Left renal cortex interstitium (tissue), 4 donors: Measurements from ENCODE around the gene XIAP. TPM values are rescaled to one million over a fixed set of nuclear protein-coding genes. Genes with fewer than 3 reads are reported as not detected.
"Not testable (repeated sequence)": the region's sequence is repeated elsewhere in the genome, so short reads cannot be mapped to it uniquely, and the experiment has no call there.

ENCODE experiments used
- DNase-seq, 4 donors: peaks; one replicate each; pipeline ENCODE4 v3.0.0-alpha.2; 2013; ENCODE audit warnings: low read depth in 4 of 4, low spot score in 2 of 4, missing footprints in 1 of 4
- polyA plus RNA-seq, 4 donors: library from polyadenylated mRNA; unstranded; fragments of 120-200 nt; gene quantifications; one replicate each; pipeline ENCODE4 v1.2.1, GENCODE V29; 2013; ENCODE audit not compliant: insufficient read length in 4 of 4

XIAP gene
- 10 to 100 TPM; 38.3 to 48.7 (median 40.2) TPM for polyA plus RNA-seq

GRCh38 chrX:123859846-123860838, at the start of gene XIAP:
Gene XIAP (plus strand): TSS chrX:123860053. CDS start chrX:123885663, 25,610 bp downstream.
- peak in 2 of 4 donors; percentile 46 to 56 for DNase-seq

GRCh38 chrX:123814343-123814742, 45.5 kb upstream of the XIAP start:
- DNase-seq: no peak

GRCh38 chrX:123814934-123815394, 44.9 kb upstream of the XIAP start:
- DNase-seq: not testable (repeated sequence)

- no peak for DNase-seq
Measured at GRCh38 chrX:123817288-123817894, 42.5 kb upstream of the XIAP start.

GRCh38 chrX:123818243-123818642, 41.6 kb upstream of the XIAP start:
- DNase-seq: no peak

- DNase-seq: no peak
Measured at GRCh38 chrX:123822965-123823364, 36.9 kb upstream of the XIAP start.

- DNase-seq: peak in 2 of 4 donors; percentile 19 to 21
Measured at GRCh38 chrX:123830309-123830708, 29.5 kb upstream of the XIAP start.

GRCh38 chrX:123833387-123833786, 26.5 kb upstream of the XIAP start:
- peak in 2 of 4 donors; percentile 19 to 27 for DNase-seq

- no peak for DNase-seq
Measured at GRCh38 chrX:123834116-123834515, 25.7 kb upstream of the XIAP start.

GRCh38 chrX:123835661-123836371, 24.0 kb upstream of the XIAP start:
- DNase-seq: no peak

GRCh38 chrX:123845129-123845528, 14.7 kb upstream of the XIAP start:
- DNase-seq: not testable (repeated sequence)

- DNase-seq: no peak
Measured at GRCh38 chrX:123846577-123847038, 13.2 kb upstream of the XIAP start.

- DNase-seq: no peak
Measured at GRCh38 chrX:123847056-123847455, 12.8 kb upstream of the XIAP start.

- no peak for DNase-seq
Measured at GRCh38 chrX:123849096-123849495, 10.8 kb upstream of the XIAP start.

GRCh38 chrX:123849906-123850305, 9.9 kb upstream of the XIAP start:
- DNase-seq: not testable (repeated sequence)

- no peak for DNase-seq
Measured at GRCh38 chrX:123851079-123851478, 8.8 kb upstream of the XIAP start.

GRCh38 chrX:123854329-123854728, 5.5 kb upstream of the XIAP start:
- no peak for DNase-seq

- DNase-seq: no peak
Measured at GRCh38 chrX:123859409-123859845, 426 bp upstream of the XIAP start.

- DNase-seq: no peak
Measured at GRCh38 chrX:123860983-123861382, 1.1 kb downstream of the XIAP start.

GRCh38 chrX:123869488-123869887, 9.6 kb downstream of the XIAP start:
- no peak for DNase-seq

GRCh38 chrX:123871309-123871708, 11.5 kb downstream of the XIAP start:
- no peak for DNase-seq
